ENCODE data around the gene TLE4. TPM values are rescaled to one million over a fixed set of nuclear protein-coding genes. Genes with fewer than 3 reads are reported as not detected.

TLE4 gene
- total and polyA plus RNA-seq, 2 donors (not counting 1 experiment from before 2014, with no cell fraction given) = 34.7 to 57.3 TPM

- intact Hi-C loops (cut with micrococcal nuclease) = no loop called here
- Mint-ChIP-seq H3K4me1 (peaks cover 7% of the 10 kb centered on the region), H3K4me3 (no peak overlapping the region), H3K27ac (no peak overlapping the region), H3K27me3 (peaks cover 4% of the 10 kb centered on the region), H3K9me3 (ENCODE audit: insufficient read depth) (no peaks in the 10 kb centered on the region)
- Histone ChIP-seq H3K27me3 (replicated peaks in 1 of 4; ENCODE audit: control extremely low read depth in 1 of 4, control insufficient read depth in 3 of 4, insufficient read depth in 4 of 4, low read length in 3 of 4) (peaks cover 0 to 3% (median 0%) of the 10 kb centered on the region in 4 experiments), H3K4me1 (ENCODE audit: control insufficient read depth in 2 of 2, insufficient read depth in 2 of 2, low read length in 2 of 2) (peaks cover 0 to 6% of the 10 kb centered on the region in 2 donors), H3K4me3 (ENCODE audit: control extremely low read depth in 1 of 5, extremely low read depth in 1 of 5, insufficient read depth in 1 of 5, low read depth in 2 of 5, low read length in 4 of 5) (no peak overlapping the region), H4K20me1 (ENCODE audit: control insufficient read depth, insufficient read depth, low read length, poor library complexity, severe bottlenecking) (no peaks in the 10 kb centered on the region), H3K27ac (ENCODE audit: low read length in 2 of 2) (no peak overlapping the region), H3K36me3 (replicated peaks in 1 of 2; ENCODE audit: control extremely low read depth in 1 of 2, control insufficient read depth in 1 of 2, extremely low read depth in 1 of 2, insufficient read depth in 2 of 2, low read length in 1 of 2) (no peaks in the 10 kb centered on the region), H3K79me2 (ENCODE audit: control insufficient read depth, insufficient read depth, low read length) (no peaks in the 10 kb centered on the region), H3K9ac (ENCODE audit: low read length) (no peak overlapping the region), H2AFZ (ENCODE audit: insufficient read depth, low read depth, low read length, poor library complexity, severe bottlenecking) (no peak overlapping the region), H3K4me2 (replicated peaks; ENCODE audit: low read depth, low read length, poor library complexity, severe bottlenecking) (no peak overlapping the region), H3K9me3 (ENCODE audit: control extremely low read depth in 1 of 3, control insufficient read depth in 2 of 3, insufficient read depth in 1 of 3, low read length in 2 of 3) (no peaks in the 10 kb centered on the region)
- DNase-seq = no peak
- 89% methylated on average over 3 of the region's 3 CpGs for WGBS (ENCODE audit: insufficient coverage)
- no peak for TF ChIP-seq EZH2 (IDR thresholded peaks at IDR 0.05; ENCODE audit: borderline replicate concordance, insufficient read depth, low read depth, low read length, poor library complexity, severe bottlenecking)
- no peak for TF ChIP-seq CTCF (IDR thresholded peaks at IDR 0.05)
- CTCF ChIA-PET = no interaction called here
- POLR2A ChIA-PET = no interaction called here
- ATAC-seq (ENCODE audit: low read depth) = no peak
Observed at GRCh38 chr9:79764374-79764773, 192.6 kb downstream of the TLE4 start.

GRCh38 chr9:79765466-79765865, 193.7 kb downstream of the TLE4 start:
- Mint-ChIP-seq H3K27ac (no peak overlapping the region), H3K27me3 (peaks cover 4% of the 10 kb centered on the region), H3K4me1 (peaks cover 7% of the 10 kb centered on the region), H3K9me3 (ENCODE audit: insufficient read depth) (no peaks in the 10 kb centered on the region), H3K4me3 (no peak overlapping the region)
- DNase-seq (no peak), ATAC-seq (ENCODE audit: low read depth) (no peak)
- CTCF ChIA-PET = interaction anchor here (1.1 to 1.3 kb wide), 2 partner anchors 9 to 15 kb away, joined by 3 to 4 read pairs; no protein-coding TSS in a partner anchor
- no peak overlapping the region for H3K9ac ChIP-seq (ENCODE audit: low read length)
- 98% methylated on average over 5 of the region's 6 CpGs for WGBS (ENCODE audit: insufficient coverage)
- H3K9me3 ChIP-seq (ENCODE audit: control extremely low read depth in 1 of 3, control insufficient read depth in 2 of 3, insufficient read depth in 1 of 3, low read length in 2 of 3) = no peaks in the 10 kb centered on the region
- intact Hi-C loops (cut with micrococcal nuclease) = no loop called here
- no peak overlapping the region for H3K4me3 ChIP-seq (ENCODE audit: control extremely low read depth in 1 of 5, extremely low read depth in 1 of 5, insufficient read depth in 1 of 5, low read depth in 2 of 5, low read length in 4 of 5)
- H3K79me2 ChIP-seq (ENCODE audit: control insufficient read depth, insufficient read depth, low read length) = no peaks in the 10 kb centered on the region
- TF ChIP-seq EZH2 (IDR thresholded peaks at IDR 0.05; ENCODE audit: borderline replicate concordance, insufficient read depth, low read depth, low read length, poor library complexity, severe bottlenecking) (no peak), CTCF (IDR thresholded peaks at IDR 0.05) (no peak)
- no peaks in the 10 kb centered on the region for H4K20me1 ChIP-seq (ENCODE audit: control insufficient read depth, insufficient read depth, low read length, poor library complexity, severe bottlenecking)
- H3K4me2 ChIP-seq (replicated peaks; ENCODE audit: low read depth, low read length, poor library complexity, severe bottlenecking) = no peak overlapping the region
- H3K4me1 ChIP-seq (ENCODE audit: control insufficient read depth in 2 of 2, insufficient read depth in 2 of 2, low read length in 2 of 2) = peaks cover 0 to 6% of the 10 kb centered on the region in 2 donors
- H3K36me3 ChIP-seq (replicated peaks in 1 of 2; ENCODE audit: control extremely low read depth in 1 of 2, control insufficient read depth in 1 of 2, extremely low read depth in 1 of 2, insufficient read depth in 2 of 2, low read length in 1 of 2) = no peaks in the 10 kb centered on the region
- no peak overlapping the region for H2AFZ ChIP-seq (ENCODE audit: insufficient read depth, low read depth, low read length, poor library complexity, severe bottlenecking)
- H3K27ac ChIP-seq (ENCODE audit: low read length in 2 of 2) = no peak overlapping the region
- POLR2A ChIA-PET = interaction anchor here (0.7 kb wide), 1 partner anchor 9 kb away, joined by 3 read pairs; no protein-coding TSS in a partner anchor
- peaks cover 0 to 3% (median 0%) of the 10 kb centered on the region in 4 experiments for H3K27me3 ChIP-seq (replicated peaks in 1 of 4; ENCODE audit: control extremely low read depth in 1 of 4, control insufficient read depth in 3 of 4, insufficient read depth in 4 of 4, low read length in 3 of 4)

Data from B cell (primary cell).